Osteoblast (primary cell): Measurements from ENCODE around the gene ARSK. TPM values are rescaled to one million over a fixed set of nuclear protein-coding genes. Genes with fewer than 3 reads are reported as not detected.

Experiments
- DNase-seq: peaks from one replicate; pipeline ENCODE4 v3.0.0; 2011; ENCODE audit warnings: low spot score, mixed read lengths; ENCODE audit not compliant: insufficient read length; ENCODE audit errors: missing footprints
- H2AFZ ChIP-seq: 2 replicates; pipeline ENCODE4 v1.6.0; 2011; ENCODE audit warnings: mild to moderate bottlenecking, low read length
- H3K27ac ChIP-seq: 2 replicates; pipeline ENCODE4 v1.5.1; 2011; ENCODE audit warnings: mild to moderate bottlenecking, low read depth, low read length, moderate library complexity
- H3K27me3 ChIP-seq: 2 replicates; pipeline ENCODE4 v1.6.0; 2012; ENCODE audit warnings: mild to moderate bottlenecking, control low read depth, inconsistent platforms, low read length, moderate library complexity; ENCODE audit not compliant: insufficient read depth
- H3K36me3 ChIP-seq: 2 replicates; pipeline ENCODE4 v1.5.1; 2011; ENCODE audit warnings: mild to moderate bottlenecking, low read length, control low read depth, moderate library complexity; ENCODE audit not compliant: insufficient read depth
- H3K4me1 ChIP-seq: 2 replicates; pipeline ENCODE4 v1.5.1; 2011; ENCODE audit warnings: mild to moderate bottlenecking, low read length, control low read depth, moderate library complexity; ENCODE audit not compliant: insufficient read depth
- H3K4me2 ChIP-seq: 2 replicates; pipeline ENCODE4 v1.6.0; 2011; ENCODE audit warnings: mild to moderate bottlenecking, low read length; ENCODE audit not compliant: insufficient read depth
- H3K4me3 ChIP-seq: fragments of 200-600 bp; sonication (generic); 3 replicates; pipeline ENCODE4 v1.5.1; 2012; ENCODE audit warnings: mild to moderate bottlenecking, low read length, inconsistent platforms; ENCODE audit not compliant: insufficient read depth
- H3K79me2 ChIP-seq: 2 replicates; pipeline ENCODE4 v1.6.0; 2012; ENCODE audit warnings: mild to moderate bottlenecking, low read length, control low read depth, inconsistent platforms; ENCODE audit not compliant: insufficient read depth
- H3K9me3 ChIP-seq: 2 replicates; pipeline ENCODE4 v1.5.1; 2011; ENCODE audit warnings: low read depth, low read length, control low read depth
- H4K20me1 ChIP-seq: 2 replicates; pipeline ENCODE4 v1.6.0; 2012; ENCODE audit warnings: mild to moderate bottlenecking, low read length, control low read depth; ENCODE audit not compliant: insufficient read depth
- CTCF ChIP-seq: IDR thresholded peaks from 2 replicates; pipeline ENCODE4 v1.5.1; 2011; ENCODE audit warnings: mild to moderate bottlenecking, low read depth, low read length, moderate library complexity; ENCODE audit errors: extremely low read depth
- total RNA-seq: library from RNA; depleted of rRNA; stranded (reverse); fragments of >200 nt; gene quantifications from 2 replicates; pipeline ENCODE4 v1.2.3, GENCODE V29; 2012

Gene ARSK
- total RNA-seq, 1 donor: 10.5 TPM

- Histone ChIP-seq H3K4me2 (no peak overlapping the region), H2AFZ (no peak overlapping the region), H3K27ac (no peak overlapping the region), H3K4me1 (peaks cover 9% of the 10 kb centered on the region), H3K36me3 (peaks cover 36% of the 10 kb centered on the region), H3K79me2 (peaks cover 35% of the 10 kb centered on the region), H4K20me1 (peaks cover under 1% of the 10 kb centered on the region), H3K4me3 (no peak overlapping the region), H3K27me3 (no peaks in the 10 kb centered on the region), H3K9me3 (no peaks in the 10 kb centered on the region)
- no peak for DNase-seq
- TF ChIP-seq CTCF: no peak
Observed at GRCh38 chr5:95537501-95537900, 17.4 kb upstream of the ARSK start.

- H3K27ac ChIP-seq: no peak overlapping the region
- H3K36me3 ChIP-seq: peaks cover 70% of the 10 kb centered on the region
- H3K9me3 ChIP-seq: no peaks in the 10 kb centered on the region
- H3K4me1 ChIP-seq: peaks cover 4% of the 10 kb centered on the region
- no peak for TF ChIP-seq CTCF
- H4K20me1 ChIP-seq: peaks cover 7% of the 10 kb centered on the region
- H3K4me2 ChIP-seq: peak overlapping the region; percentile 32
- peaks cover 56% of the 10 kb centered on the region for H3K79me2 ChIP-seq
- no peaks in the 10 kb centered on the region for H3K27me3 ChIP-seq
- no peak overlapping the region for H2AFZ ChIP-seq
- no peak overlapping the region for H3K4me3 ChIP-seq
- no peak for DNase-seq
Observed at GRCh38 chr5:95543017-95543705, 11.7 kb upstream of the ARSK start.

- Histone ChIP-seq H3K4me1 (peaks cover 4% of the 10 kb centered on the region), H4K20me1 (peaks cover under 1% of the 10 kb centered on the region), H3K36me3 (peaks cover 62% of the 10 kb centered on the region), H2AFZ (no peak overlapping the region), H3K27me3 (no peaks in the 10 kb centered on the region), H3K4me3 (no peak overlapping the region), H3K9me3 (no peaks in the 10 kb centered on the region), H3K27ac (no peak overlapping the region), H3K4me2 (no peak overlapping the region), H3K79me2 (peaks cover 86% of the 10 kb centered on the region)
- no peak for DNase-seq
- no peak for TF ChIP-seq CTCF
Observed at GRCh38 chr5:95549030-95549429, 5.9 kb upstream of the ARSK start.

DNA sequence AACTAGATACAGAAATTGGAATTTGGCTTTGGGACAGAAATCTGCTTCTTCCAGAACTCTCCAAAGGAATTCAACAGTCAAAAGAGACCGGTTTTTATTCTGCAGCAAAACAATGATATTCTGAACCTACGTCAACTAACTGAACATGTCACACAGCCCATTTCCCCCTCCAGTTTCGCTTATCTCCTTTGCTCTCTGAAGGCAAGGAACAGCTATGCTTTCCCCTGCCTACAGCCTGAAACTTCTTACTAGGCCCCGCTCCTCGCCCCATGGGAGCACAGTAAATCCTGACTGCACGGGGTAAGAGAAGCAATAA lies 612 bp upstream of the ARSK start:
- Histone ChIP-seq H3K36me3 (peaks cover 16% of the 10 kb centered on the region), H2AFZ (peak overlapping the region; percentile 97), H3K4me3 (peak overlapping the region; percentile 93), H3K79me2 (peaks cover 74% of the 10 kb centered on the region), H3K27me3 (no peaks in the 10 kb centered on the region), H3K4me2 (peak overlapping the region; percentile 82), H3K27ac (peak overlapping the region; percentile 88), H3K4me1 (peaks cover 22% of the 10 kb centered on the region), H3K9me3 (no peaks in the 10 kb centered on the region), H4K20me1 (no peaks in the 10 kb centered on the region)
- no peak for TF ChIP-seq CTCF
- peak; percentile 58 for DNase-seq
